ENCODE measurements around the gene TMCO1. TPM values are rescaled to one million over a fixed set of nuclear protein-coding genes. Genes with fewer than 3 reads are reported as not detected.

TMCO1 gene
- polyA plus RNA-seq, 1 of the 3 experiments (the other 2 are of a cell fraction): 54.4 TPM

- no peaks in the 10 kb centered on the region for H3K36me3 ChIP-seq (replicated peaks in 1 of 2; ENCODE audit: control insufficient read depth in 1 of 2, insufficient read depth in 2 of 2, low read length in 1 of 2)
- no peak overlapping the region for H3K4me2 ChIP-seq
- no peaks in the 10 kb centered on the region for H3K9me3 ChIP-seq
- POLR2A ChIA-PET: no interaction called here
- H3K27ac ChIP-seq (ENCODE audit: low read depth in 2 of 2, low read length in 1 of 2): no peak overlapping the region
- no peaks in the 10 kb centered on the region for H3F3A ChIP-seq (replicated peaks; ENCODE audit: insufficient read depth)
- TF ChIP-seq MEF2A (IDR thresholded peaks at IDR 0.05; ENCODE audit: borderline replicate concordance, low read depth) (no peak), ELF1 (IDR thresholded peaks at IDR 0.05) (no peak), RCOR1 (IDR thresholded peaks at IDR 0.05; ENCODE audit: low read length) (no peak), RFX5 (IDR thresholded peaks at IDR 0.05; ENCODE audit: low read length) (no peak), EP300 (IDR thresholded peaks at IDR 0.05; ENCODE audit: borderline replicate concordance in 1 of 2, low read depth in 1 of 2, low read length in 1 of 2) (no peak), FOXM1 (IDR thresholded peaks at IDR 0.05; ENCODE audit: low read depth) (no peak), MAX (IDR thresholded peaks at IDR 0.05; ENCODE audit: low read depth) (no peak), JUND (IDR thresholded peaks at IDR 0.05) (no peak), PBX3 (IDR thresholded peaks at IDR 0.05) (no peak), NRF1 (IDR thresholded peaks at IDR 0.05; ENCODE audit: low read depth, low read length) (no peak), MXI1 (IDR thresholded peaks at IDR 0.05; ENCODE audit: low read depth, low read length) (no peak), NFIC (IDR thresholded peaks at IDR 0.05; ENCODE audit: borderline replicate concordance) (no peak), RAD21 (IDR thresholded peaks at IDR 0.05; ENCODE audit: low read length) (no peak), SMC3 (IDR thresholded peaks at IDR 0.05; ENCODE audit: low read depth, low read length) (no peak), TAF1 (IDR thresholded peaks at IDR 0.05; ENCODE audit: borderline replicate concordance, low read depth, low read length) (no peak), RXRA (IDR thresholded peaks at IDR 0.05; ENCODE audit: borderline replicate concordance, low read depth) (no peak), IRF3 (IDR thresholded peaks at IDR 0.05; ENCODE audit: low read depth, low read length) (no peak), POLR2AphosphoS5 (IDR thresholded peaks at IDR 0.05; ENCODE audit: low read depth, low read length) (no peak)
- no peak overlapping the region for H2AFZ ChIP-seq (ENCODE audit: low read depth)
- no peaks in the 10 kb centered on the region for H3K4me1 ChIP-seq (ENCODE audit: control insufficient read depth in 1 of 2, insufficient read depth in 2 of 2, low read depth in 1 of 2, low read length in 1 of 2)
- H3K27me3 ChIP-seq (ENCODE audit: insufficient read depth): no peaks in the 10 kb centered on the region
- no peak for DNase-seq
- H3K79me2 ChIP-seq (ENCODE audit: insufficient read depth): no peaks in the 10 kb centered on the region
- H3K9me2 ChIP-seq: no peaks in the 10 kb centered on the region
- no peak overlapping the region for H3K4me3 ChIP-seq (ENCODE audit: low read depth in 2 of 2, low read length in 1 of 2)
- H3K9ac ChIP-seq: no peak overlapping the region
- CTCF ChIA-PET: no interaction called here
- H4K20me1 ChIP-seq (ENCODE audit: insufficient read depth): no peaks in the 10 kb centered on the region
Measured at GRCh38 chr1:165799387-165799786, 30.7 kb upstream of the TMCO1 start.

- H2AFZ ChIP-seq (ENCODE audit: low read depth): no peak overlapping the region
- H3K4me1 ChIP-seq (ENCODE audit: control insufficient read depth in 1 of 2, insufficient read depth in 2 of 2, low read depth in 1 of 2, low read length in 1 of 2): no peaks in the 10 kb centered on the region
- H3K4me3 ChIP-seq (ENCODE audit: low read depth in 2 of 2, low read length in 1 of 2): no peak overlapping the region
- TF ChIP-seq TCF12 (IDR thresholded peaks at IDR 0.05) (no peak), CTCF (IDR thresholded peaks at IDR 0.05) (no peak), FOXM1 (IDR thresholded peaks at IDR 0.05; ENCODE audit: low read depth) (no peak), RXRA (IDR thresholded peaks at IDR 0.05; ENCODE audit: borderline replicate concordance, low read depth) (no peak), MAX (IDR thresholded peaks at IDR 0.05; ENCODE audit: low read depth) (no peak), TAF1 (IDR thresholded peaks at IDR 0.05; ENCODE audit: borderline replicate concordance, low read depth, low read length) (no peak), IRF3 (IDR thresholded peaks at IDR 0.05; ENCODE audit: low read depth, low read length) (no peak), JUND (IDR thresholded peaks at IDR 0.05) (no peak), ELF1 (IDR thresholded peaks at IDR 0.05) (no peak)
- no peaks in the 10 kb centered on the region for H3K79me2 ChIP-seq (ENCODE audit: insufficient read depth)
- ChIA-PET CTCF (no interaction called here), POLR2A (no interaction called here)
- DNase-seq: no peak
- no peaks in the 10 kb centered on the region for H4K20me1 ChIP-seq (ENCODE audit: insufficient read depth)
- no peaks in the 10 kb centered on the region for H3K36me3 ChIP-seq (replicated peaks in 1 of 2; ENCODE audit: control insufficient read depth in 1 of 2, insufficient read depth in 2 of 2, low read length in 1 of 2)
- 53% methylated on average over 2 of the region's 2 CpGs for WGBS (ENCODE audit: low lambda C conversion rate)
- no peak overlapping the region for H3K9ac ChIP-seq
- peaks cover 3% of the 10 kb centered on the region for H3F3A ChIP-seq (replicated peaks; ENCODE audit: insufficient read depth)
- no peaks in the 10 kb centered on the region for H3K9me2 ChIP-seq
- no peak overlapping the region for H3K4me2 ChIP-seq
- no peaks in the 10 kb centered on the region for H3K27me3 ChIP-seq (ENCODE audit: insufficient read depth)
- H3K9me3 ChIP-seq: no peaks in the 10 kb centered on the region
- H3K27ac ChIP-seq (ENCODE audit: low read depth in 2 of 2, low read length in 1 of 2): no peak overlapping the region
Measured at GRCh38 chr1:165795894-165796293, 27.2 kb upstream of the TMCO1 start.

Measured in SK-N-SH (cell line).